ENCODE data around the gene COL6A6. TPM values are rescaled to one million over a fixed set of nuclear protein-coding genes. Genes with fewer than 3 reads are reported as not detected.

Gene COL6A6
- total RNA-seq, 1 experiment from 2014 or later, result 0.11 TPM

DNA sequence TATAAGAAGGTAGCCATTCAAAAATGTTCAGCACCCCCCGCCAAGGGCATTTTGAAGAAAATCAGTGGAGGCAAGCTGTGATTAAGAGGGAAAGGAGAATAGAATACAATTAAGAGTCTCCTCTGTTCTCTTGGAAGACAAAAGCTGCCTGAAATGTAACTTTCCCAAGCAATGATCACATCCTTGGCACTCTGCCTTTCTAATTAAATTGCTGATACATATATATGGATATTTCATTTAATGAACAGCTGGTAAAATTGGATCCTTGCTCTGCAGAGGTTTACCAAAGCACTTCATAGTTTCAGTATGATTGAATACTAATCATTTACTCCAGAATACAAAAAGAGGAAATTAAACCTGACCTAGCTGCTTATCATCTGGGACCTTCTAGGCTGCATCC lies 10.4 kb downstream of the COL6A6 start:
- no peak overlapping the region for H2BK120ac ChIP-seq (ENCODE audit: low read depth, low read length, poor library complexity, severe bottlenecking)
- peaks cover 23 to 31% of the 10 kb centered on the region in 2 experiments for H3K4me1 Mint-ChIP-seq
- H3K27ac Mint-ChIP-seq, result no peak overlapping the region
- no peaks in the 10 kb centered on the region for H3K79me2 ChIP-seq (ENCODE audit: insufficient read depth, low read length)
- no peak overlapping the region for H4K91ac ChIP-seq (ENCODE audit: insufficient read length, low read depth, low read length)
- H3K18ac ChIP-seq (ENCODE audit: insufficient read length, low read depth, low read length), result no peak overlapping the region
- no peak overlapping the region for H4K5ac ChIP-seq (ENCODE audit: insufficient read length, low read depth, low read length)
- H3K4me2 ChIP-seq (ENCODE audit: insufficient read depth, insufficient read length, low read length), result no peak overlapping the region
- H3T11ph ChIP-seq (ENCODE audit: low read length), result no peak overlapping the region
- H3K27me3 Mint-ChIP-seq (ENCODE audit: low read depth), result peaks cover 15% of the 10 kb centered on the region
- no peak overlapping the region for H2AFZ ChIP-seq (ENCODE audit: low read length)
- H3K36me3 Mint-ChIP-seq (ENCODE audit: insufficient read depth in 1 of 3, low read depth in 3 of 3), result no peaks in the 10 kb centered on the region
- no peaks in the 10 kb centered on the region for H4K20me1 ChIP-seq (ENCODE audit: control insufficient read depth, insufficient read depth, insufficient read length)
- TF ChIP-seq, protein P1, sequence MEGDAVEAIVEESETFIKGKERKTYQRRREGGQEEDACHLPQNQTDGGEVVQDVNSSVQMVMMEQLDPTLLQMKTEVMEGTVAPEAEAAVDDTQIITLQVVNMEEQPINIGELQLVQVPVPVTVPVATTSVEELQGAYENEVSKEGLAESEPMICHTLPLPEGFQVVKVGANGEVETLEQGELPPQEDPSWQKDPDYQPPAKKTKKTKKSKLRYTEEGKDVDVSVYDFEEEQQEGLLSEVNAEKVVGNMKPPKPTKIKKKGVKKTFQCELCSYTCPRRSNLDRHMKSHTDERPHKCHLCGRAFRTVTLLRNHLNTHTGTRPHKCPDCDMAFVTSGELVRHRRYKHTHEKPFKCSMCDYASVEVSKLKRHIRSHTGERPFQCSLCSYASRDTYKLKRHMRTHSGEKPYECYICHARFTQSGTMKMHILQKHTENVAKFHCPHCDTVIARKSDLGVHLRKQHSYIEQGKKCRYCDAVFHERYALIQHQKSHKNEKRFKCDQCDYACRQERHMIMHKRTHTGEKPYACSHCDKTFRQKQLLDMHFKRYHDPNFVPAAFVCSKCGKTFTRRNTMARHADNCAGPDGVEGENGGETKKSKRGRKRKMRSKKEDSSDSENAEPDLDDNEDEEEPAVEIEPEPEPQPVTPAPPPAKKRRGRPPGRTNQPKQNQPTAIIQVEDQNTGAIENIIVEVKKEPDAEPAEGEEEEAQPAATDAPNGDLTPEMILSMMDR (conservative IDR thresholded peaks at IDR 0.05), result no peak
- no peak overlapping the region for H3K27ac ChIP-seq (ENCODE audit: insufficient read length, low read depth, low read length)
- H2BK15ac ChIP-seq (ENCODE audit: low read depth, low read length), result no peak overlapping the region
- no peak overlapping the region for H3K9ac ChIP-seq (ENCODE audit: extremely low read depth, insufficient read length, low read length)
- no peak overlapping the region for H2BK20ac ChIP-seq (ENCODE audit: low read depth, low read length, poor library complexity, severe bottlenecking)
- WGBS (ENCODE audit: extremely low coverage, insufficient read length, low lambda C conversion rate), result no CpG with 5 or more reads among the region's 1 CpG
- no peaks in the 10 kb centered on the region for H3K9me3 Mint-ChIP-seq
- no peaks in the 10 kb centered on the region for H3K9me3 ChIP-seq (ENCODE audit: control insufficient read depth, low read depth, low read length)
- H4K8ac ChIP-seq (replicated peaks; ENCODE audit: insufficient read length, low read depth, low read length), result no peak overlapping the region
- H3K79me1 ChIP-seq (ENCODE audit: insufficient read depth, low read depth, low read length, poor library complexity, severe bottlenecking), result no peaks in the 10 kb centered on the region
- no peak overlapping the region for H3K14ac ChIP-seq (ENCODE audit: insufficient read depth, low read length)
- no peak overlapping the region for H2BK5ac ChIP-seq (ENCODE audit: insufficient read length, low read length)
- H3K27me3 ChIP-seq (ENCODE audit: insufficient read depth, low read length), result no peaks in the 10 kb centered on the region
- no peaks in the 10 kb centered on the region; the same call in 1 of the 2 replicates for H3K4me1 ChIP-seq (ENCODE audit: insufficient read depth, low read length)
- H3K4ac ChIP-seq (ENCODE audit: low read depth, low read length), result no peak overlapping the region
- H3K23me2 ChIP-seq (ENCODE audit: insufficient read length, low read depth, low read length, poor library complexity, severe bottlenecking), result no peaks in the 10 kb centered on the region
- no peak overlapping the region for H2AK5ac ChIP-seq (ENCODE audit: insufficient read length, low read length)
- no peak for DNase-seq
- H3K4me3 Mint-ChIP-seq, result no peak overlapping the region
- no peak overlapping the region for H2BK12ac ChIP-seq (ENCODE audit: insufficient read length, low read depth, low read length)
- no peak overlapping the region for H3K23ac ChIP-seq (ENCODE audit: insufficient read length, low read depth, low read length)
- no peak overlapping the region for H3K56ac ChIP-seq (ENCODE audit: insufficient read length, low read depth, low read length)
